ENCODE data around the gene STXBP6. TPM values are rescaled to one million over a fixed set of nuclear protein-coding genes. Genes with fewer than 3 reads are reported as not detected.

Gene STXBP6
- total and polyA plus RNA-seq, 2 experiments from 2014 or later, result 19.7 to 29.0 TPM

DNA sequence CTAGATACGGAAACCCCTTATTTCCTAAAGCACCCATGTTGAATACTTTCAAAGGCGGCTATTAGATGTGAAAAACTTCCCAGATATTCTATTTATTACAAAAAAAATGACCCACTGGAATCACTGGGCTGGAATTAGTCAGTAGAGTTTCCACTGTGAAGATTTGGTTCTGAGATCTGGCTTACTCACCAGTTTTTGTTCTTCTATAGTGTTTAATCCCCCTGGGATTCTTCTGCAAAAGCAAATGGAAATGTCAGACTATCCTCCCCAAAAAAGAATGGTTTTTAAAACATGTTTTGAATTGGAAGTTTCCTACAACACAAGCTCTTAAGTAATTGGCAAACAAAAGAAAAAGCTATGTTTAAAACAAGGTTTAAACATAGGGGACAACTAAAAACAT, 166.4 kb downstream of the STXBP6 start:
- H3K4me3 Mint-ChIP-seq, result no peak overlapping the region

More for the DNA sequence above, 166.4 kb downstream of the STXBP6 start:
- Histone ChIP-seq H3K79me2 (replicated peaks; ENCODE audit: insufficient read depth) (no peaks in the 10 kb centered on the region), H3K9me2 (ENCODE audit: insufficient read depth) (no peaks in the 10 kb centered on the region; the same call in 1 of the 2 replicates), H4K20me1 (replicated peaks; ENCODE audit: insufficient read depth) (peaks cover 8% of the 10 kb centered on the region; the same call in 1 of the 2 replicates), H3F3A (replicated peaks; ENCODE audit: low read depth) (no peaks in the 10 kb centered on the region), H3K4me2 (no peak overlapping the region), H3K4me3 (no peak overlapping the region), H3K27ac (ENCODE audit: low read depth) (no peak overlapping the region), H3K36me3 (ENCODE audit: insufficient read depth) (no peaks in the 10 kb centered on the region), H3K4me1 (ENCODE audit: insufficient read depth) (peaks cover 7% of the 10 kb centered on the region; the same call in 1 of the 2 replicates), H3K27me3 (ENCODE audit: insufficient read depth) (no peaks in the 10 kb centered on the region), H2AFZ (no peak overlapping the region)
- no peaks in the 10 kb centered on the region for H3K36me3 Mint-ChIP-seq (ENCODE audit: low read depth)
- ATAC-seq (no peak), DNase-seq (ENCODE audit: low spot score) (no peak)
- H3K4me1 Mint-ChIP-seq, result peaks cover 11% of the 10 kb centered on the region; the same call in 2 of the 3 replicates
- no peaks in the 10 kb centered on the region; the same call in 2 of the 3 replicates for H3K9me3 Mint-ChIP-seq
- H3K27me3 Mint-ChIP-seq (ENCODE audit: insufficient read depth, low read depth, poor library complexity), result no peaks in the 10 kb centered on the region
- no peak overlapping the region for H3K27ac Mint-ChIP-seq
- TF ChIP-seq, protein P1, sequence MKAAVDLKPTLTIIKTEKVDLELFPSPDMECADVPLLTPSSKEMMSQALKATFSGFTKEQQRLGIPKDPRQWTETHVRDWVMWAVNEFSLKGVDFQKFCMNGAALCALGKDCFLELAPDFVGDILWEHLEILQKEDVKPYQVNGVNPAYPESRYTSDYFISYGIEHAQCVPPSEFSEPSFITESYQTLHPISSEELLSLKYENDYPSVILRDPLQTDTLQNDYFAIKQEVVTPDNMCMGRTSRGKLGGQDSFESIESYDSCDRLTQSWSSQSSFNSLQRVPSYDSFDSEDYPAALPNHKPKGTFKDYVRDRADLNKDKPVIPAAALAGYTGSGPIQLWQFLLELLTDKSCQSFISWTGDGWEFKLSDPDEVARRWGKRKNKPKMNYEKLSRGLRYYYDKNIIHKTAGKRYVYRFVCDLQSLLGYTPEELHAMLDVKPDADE (IDR thresholded peaks at IDR 0.05), result no peak
- TF ChIP-seq, protein P2, sequence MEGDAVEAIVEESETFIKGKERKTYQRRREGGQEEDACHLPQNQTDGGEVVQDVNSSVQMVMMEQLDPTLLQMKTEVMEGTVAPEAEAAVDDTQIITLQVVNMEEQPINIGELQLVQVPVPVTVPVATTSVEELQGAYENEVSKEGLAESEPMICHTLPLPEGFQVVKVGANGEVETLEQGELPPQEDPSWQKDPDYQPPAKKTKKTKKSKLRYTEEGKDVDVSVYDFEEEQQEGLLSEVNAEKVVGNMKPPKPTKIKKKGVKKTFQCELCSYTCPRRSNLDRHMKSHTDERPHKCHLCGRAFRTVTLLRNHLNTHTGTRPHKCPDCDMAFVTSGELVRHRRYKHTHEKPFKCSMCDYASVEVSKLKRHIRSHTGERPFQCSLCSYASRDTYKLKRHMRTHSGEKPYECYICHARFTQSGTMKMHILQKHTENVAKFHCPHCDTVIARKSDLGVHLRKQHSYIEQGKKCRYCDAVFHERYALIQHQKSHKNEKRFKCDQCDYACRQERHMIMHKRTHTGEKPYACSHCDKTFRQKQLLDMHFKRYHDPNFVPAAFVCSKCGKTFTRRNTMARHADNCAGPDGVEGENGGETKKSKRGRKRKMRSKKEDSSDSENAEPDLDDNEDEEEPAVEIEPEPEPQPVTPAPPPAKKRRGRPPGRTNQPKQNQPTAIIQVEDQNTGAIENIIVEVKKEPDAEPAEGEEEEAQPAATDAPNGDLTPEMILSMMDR (conservative IDR thresholded peaks at IDR 0.05; ENCODE audit: low read depth in 2 of 2), result no peak
- TF ChIP-seq JUNB (IDR thresholded peaks at IDR 0.05; ENCODE audit: unreplicated experiment), result no peak
- no peak for TF ChIP-seq POLR2AphosphoS5 (IDR thresholded peaks at IDR 0.05; ENCODE audit: low read depth)
- no peak for TF ChIP-seq EZH2phosphoT487 (IDR thresholded peaks at IDR 0.05; ENCODE audit: unreplicated experiment)
- no peak for TF ChIP-seq ZNF114 (CRISPR knock-in tag; IDR thresholded peaks at IDR 0.05)
- no peak for TF ChIP-seq ZNF462 (CRISPR knock-in tag; IDR thresholded peaks at IDR 0.05)
- TF ChIP-seq STAT1 (IDR thresholded peaks at IDR 0.05; ENCODE audit: unreplicated experiment), result no peak
- TF ChIP-seq NANOG (IDR thresholded peaks at IDR 0.05; ENCODE audit: borderline replicate concordance), result no peak
- TF ChIP-seq EZH2 (IDR thresholded peaks at IDR 0.05; ENCODE audit: low read depth, unreplicated experiment), result no peak

All from GM23338 (cell line).